B cell (primary cell): ENCODE measurements around the gene RWDD4. TPM values are rescaled to one million over a fixed set of nuclear protein-coding genes. Genes with fewer than 3 reads are reported as not detected.
"Not testable (repeated sequence)": the region's sequence is repeated elsewhere in the genome, so short reads cannot be mapped to it uniquely, and the experiment has no call there.

ENCODE experiments used
- ATAC-seq: fragments of 200-7000 bp; cut with Tn5 transposase; one replicate; pipeline ENCODE4 v1.10.0; 2021; ENCODE audit warnings: low read depth, mild to moderate bottlenecking, moderate number of reproducible peaks, moderate library complexity
- CTCF ChIA-PET: fragments of 350-600 bp; sonication (Branson Sonifier 250); formaldehyde crosslinking; loops from one replicate; lab custom pipeline; 2021; ENCODE audit warnings: antibody characterized with exemption, inconsistent platforms; lab: Charles Lee
- POLR2A ChIA-PET: fragments of 350-600 bp; sonication (Branson Sonifier 250); formaldehyde crosslinking; loops from one replicate; lab custom pipeline; 2021; ENCODE audit warnings: antibody characterized with exemption; lab: Charles Lee
- DNase-seq: peaks from one replicate; pipeline ENCODE4 v3.0.0; 2013
- H2AFZ ChIP-seq: 2 replicates; pipeline ENCODE4 v1.6.1; 2012; ENCODE audit warnings: mild to moderate bottlenecking, low read depth, low read length; ENCODE audit not compliant: insufficient read depth, poor library complexity, severe bottlenecking
- H3K27ac ChIP-seq, 2 donors: 1 replicate in 1 of 2; 2 replicates in 1 of 2; pipeline ENCODE4 v1.5.1; 2012 to 2013; ENCODE audit warnings: low read length in 2 of 2, mild to moderate bottlenecking in 2 of 2, moderate library complexity in 1 of 2
- H3K27me3 ChIP-seq, 4 experiments: fragments of 200-600 bp in 1 of 4; sonication (generic) in 1 of 4; replicated peaks in 1 of 4; 1 replicate in 2 of 4; 2 replicates in 2 of 4; pipeline versions ENCODE4 v1.6.1 to v1.7.0; 2013 to 2016; ENCODE audit warnings: low read length in 3 of 4, mild to moderate bottlenecking in 2 of 4, mixed read lengths in 1 of 4, moderate library complexity in 1 of 4; ENCODE audit not compliant: insufficient read depth in 4 of 4, control insufficient read depth in 3 of 4; ENCODE audit errors: control extremely low read depth in 1 of 4
- H3K36me3 ChIP-seq, 2 experiments: replicated peaks in 1 of 2; 1 replicate in 1 of 2; 2 replicates in 1 of 2; pipeline versions ENCODE4 v1.6.1 to v1.7.1; 2013; ENCODE audit warnings: low read length in 1 of 2; ENCODE audit not compliant: insufficient read depth in 2 of 2, control insufficient read depth in 1 of 2; ENCODE audit errors: control extremely low read depth in 1 of 2, extremely low read depth in 1 of 2
- H3K4me1 ChIP-seq, 2 donors: fragments of 200-600 bp in 1 of 2; sonication (generic) in 1 of 2; 1 replicate in 1 of 2; 2 replicates in 1 of 2; pipeline versions ENCODE4 v1.5.1 to v1.6.1; 2013 to 2017; ENCODE audit warnings: low read length in 2 of 2; ENCODE audit not compliant: control insufficient read depth in 2 of 2, insufficient read depth in 2 of 2
- H3K4me2 ChIP-seq: replicated peaks from 2 replicates; pipeline ENCODE3; 2012; ENCODE audit warnings: mild to moderate bottlenecking, low read depth, low read length; ENCODE audit not compliant: poor library complexity, severe bottlenecking
- H3K4me3 ChIP-seq, 5 experiments: fragments of 200-600 bp in 1 of 5; sonication (generic) in 1 of 5; 1 replicate in 3 of 5; 2 replicates in 2 of 5; pipeline versions ENCODE4 v1.5.1 to v1.7.0; 2011 to 2016; ENCODE audit warnings: low read length in 4 of 5, mild to moderate bottlenecking in 4 of 5, low read depth in 2 of 5, control low read depth in 1 of 5, moderate library complexity in 1 of 5; ENCODE audit not compliant: insufficient read depth in 1 of 5; ENCODE audit errors: control extremely low read depth in 1 of 5, extremely low read depth in 1 of 5
- H3K79me2 ChIP-seq: fragments of 200-600 bp; sonication (generic); one replicate; pipeline ENCODE4 v1.6.0; 2016; ENCODE audit warnings: low read length; ENCODE audit not compliant: control insufficient read depth, insufficient read depth
- H3K9ac ChIP-seq: fragments of 200-600 bp; sonication (generic); 2 replicates; pipeline ENCODE4 v1.6.1; 2017; ENCODE audit warnings: mild to moderate bottlenecking, low read length, moderate library complexity
- H3K9me3 ChIP-seq, 3 donors: one replicate each; pipeline versions ENCODE4 v1.6.1 to v1.7.1; 2013; ENCODE audit warnings: low read length in 2 of 3; ENCODE audit not compliant: control insufficient read depth in 2 of 3, insufficient read depth in 1 of 3; ENCODE audit errors: control extremely low read depth in 1 of 3
- H4K20me1 ChIP-seq: 2 replicates; pipeline ENCODE4 v1.6.0; 2012; ENCODE audit warnings: mild to moderate bottlenecking, low read length; ENCODE audit not compliant: insufficient read depth, control insufficient read depth, poor library complexity, severe bottlenecking
- H3K27ac Mint-ChIP-seq: one replicate; pipeline ENCODE4 v1.8.0; 2021; ENCODE audit warnings: mixed read lengths
- H3K27me3 Mint-ChIP-seq: one replicate; pipeline ENCODE4 v1.8.0; 2021; ENCODE audit warnings: mixed read lengths
- H3K4me1 Mint-ChIP-seq: one replicate; pipeline ENCODE4 v1.8.0; 2021; ENCODE audit warnings: mixed read lengths
- H3K4me3 Mint-ChIP-seq: one replicate; pipeline ENCODE4 v1.8.0; 2021; ENCODE audit warnings: mixed read lengths
- H3K9me3 Mint-ChIP-seq: one replicate; pipeline ENCODE4 v1.8.0; 2022; ENCODE audit warnings: mixed read lengths; ENCODE audit not compliant: insufficient read depth
- CTCF ChIP-seq: fragments of 200-600 bp; IDR thresholded peaks from one replicate; pipeline ENCODE4 v1.8.0; 2022; ENCODE audit warnings: antibody characterized with exemption, mild to moderate bottlenecking
- EZH2 ChIP-seq: IDR thresholded peaks from 2 replicates; pipeline ENCODE4 v1.6.1; 2012; ENCODE audit warnings: borderline replicate concordance, low read depth, mild to moderate bottlenecking, moderate library complexity, low read length; ENCODE audit not compliant: insufficient read depth, poor library complexity, severe bottlenecking
- WGBS: methylation state at CpG from one replicate; pipeline ENCODE4 v1.1.5; 2013; ENCODE audit warnings: missing lambda C conversion rate; ENCODE audit not compliant: insufficient coverage; 5-methylcytosine and 5-hydroxymethylcytosine counted together
- intact Hi-C: fragments of 100-400 bp; cut with micrococcal nuclease; formaldehyde crosslinking; loops from one replicate; pipeline ENCODE4 v1.10.0; 2022
- polyA plus RNA-seq: library from polyadenylated mRNA; depleted of rRNA; stranded (reverse); fragments of >200 nt; gene quantifications from 2 replicates; pipeline ENCODE4 v1.2.3, GENCODE V29; 2012
- total RNA-seq, 2 donors: library from RNA; stranded (reverse); fragments of 120-200 nt in 1 of 2; gene quantifications; 1 replicate in 1 of 2; 2 replicates in 1 of 2; pipeline versions ENCODE4 v1.2.3 to v1.2.4, GENCODE V29; 2013 to 2022

Gene RWDD4
- total and polyA plus RNA-seq, 2 donors (not counting 1 experiment from before 2014, with no cell fraction given), result 3.0 to 16.3 TPM

GRCh38 chr4:183631577-183632198 is 27.3 kb downstream of the RWDD4 start:
- Histone ChIP-seq H3K27me3 (no peaks in the 10 kb centered on the region), H3K4me1 (no peaks in the 10 kb centered on the region), H3K9me3 (no peaks in the 10 kb centered on the region), H3K36me3 (no peaks in the 10 kb centered on the region), H3K4me2 (no peak overlapping the region), H3K4me3 (no peak overlapping the region), H4K20me1 (no peaks in the 10 kb centered on the region), H3K9ac (no peak overlapping the region), H2AFZ (no peak overlapping the region), H3K27ac (no peak overlapping the region), H3K79me2 (no peaks in the 10 kb centered on the region)
- intact Hi-C loops, result no loop called here
- 96% methylated on average over 4 of the region's 11 CpGs for WGBS
- POLR2A ChIA-PET, result no interaction called here
- CTCF ChIA-PET, result no interaction called here
- ATAC-seq (no peak), DNase-seq (no peak)
- H3K9me3 Mint-ChIP-seq, result no peaks in the 10 kb centered on the region
- no peaks in the 10 kb centered on the region for H3K4me1 Mint-ChIP-seq
- no peak for TF ChIP-seq EZH2
- no peak for TF ChIP-seq CTCF
- H3K27ac Mint-ChIP-seq, result no peak overlapping the region
- no peak overlapping the region for H3K4me3 Mint-ChIP-seq
- H3K27me3 Mint-ChIP-seq, result no peaks in the 10 kb centered on the region

- Mint-ChIP-seq H3K4me3 (no peak overlapping the region), H3K4me1 (no peaks in the 10 kb centered on the region), H3K27ac (no peak overlapping the region), H3K9me3 (no peaks in the 10 kb centered on the region), H3K27me3 (no peaks in the 10 kb centered on the region)
- no peak overlapping the region for H3K9ac ChIP-seq
- H3K9me3 ChIP-seq, result no peaks in the 10 kb centered on the region
- H3K27ac ChIP-seq, result no peak overlapping the region
- ChIA-PET CTCF (no interaction called here), POLR2A (no interaction called here)
- H3K36me3 ChIP-seq, result no peaks in the 10 kb centered on the region
- no peak overlapping the region for H2AFZ ChIP-seq
- DNase-seq, result no peak
- no peak for ATAC-seq
- TF ChIP-seq EZH2 (no peak), CTCF (no peak)
- intact Hi-C loops, result no loop called here
- no peaks in the 10 kb centered on the region for H3K27me3 ChIP-seq
- H3K4me2 ChIP-seq, result no peak overlapping the region
- H3K4me1 ChIP-seq, result no peaks in the 10 kb centered on the region
- no peaks in the 10 kb centered on the region for H4K20me1 ChIP-seq
- H3K4me3 ChIP-seq, result no peak overlapping the region
- WGBS, result 97% methylated on average over 12 of the region's 12 CpGs
- H3K79me2 ChIP-seq, result no peaks in the 10 kb centered on the region
Observed at GRCh38 chr4:183627979-183628588, 30.9 kb downstream of the RWDD4 start.

GRCh38 chr4:183627286-183627685 is 31.7 kb downstream of the RWDD4 start:
- H3K4me3 Mint-ChIP-seq, CTCF ChIA-PET, H4K20me1 ChIP-seq, H3K36me3 ChIP-seq, H3K27me3 ChIP-seq, H3K9me3 ChIP-seq, H3K27ac Mint-ChIP-seq, H3K79me2 ChIP-seq, H3K4me1 ChIP-seq, H3K4me3 ChIP-seq, H3K27me3 Mint-ChIP-seq, H3K4me2 ChIP-seq, H3K4me1 Mint-ChIP-seq, DNase-seq, H3K9ac ChIP-seq, POLR2A ChIA-PET, H3K9me3 Mint-ChIP-seq, H3K27ac ChIP-seq, H2AFZ ChIP-seq, ATAC-seq, intact Hi-C loops: not testable (repeated sequence)
- WGBS, result 91% methylated on average over 5 of the region's 5 CpGs
